Cardiac ventricle fibroblast (primary cell): Measurements from ENCODE around the gene KRTAP22-2. TPM values are rescaled to one million over a fixed set of nuclear protein-coding genes. Genes with fewer than 3 reads are reported as not detected.

ENCODE experiments used
- total RNA-seq: library from RNA; depleted of rRNA; stranded (reverse); fragments of >200 nt; gene quantifications from 2 replicates; pipeline ENCODE4 v1.2.3, GENCODE V29; 2015

The KRTAP22-2 gene
- total RNA-seq: not detected in 2 replicates

DNA sequence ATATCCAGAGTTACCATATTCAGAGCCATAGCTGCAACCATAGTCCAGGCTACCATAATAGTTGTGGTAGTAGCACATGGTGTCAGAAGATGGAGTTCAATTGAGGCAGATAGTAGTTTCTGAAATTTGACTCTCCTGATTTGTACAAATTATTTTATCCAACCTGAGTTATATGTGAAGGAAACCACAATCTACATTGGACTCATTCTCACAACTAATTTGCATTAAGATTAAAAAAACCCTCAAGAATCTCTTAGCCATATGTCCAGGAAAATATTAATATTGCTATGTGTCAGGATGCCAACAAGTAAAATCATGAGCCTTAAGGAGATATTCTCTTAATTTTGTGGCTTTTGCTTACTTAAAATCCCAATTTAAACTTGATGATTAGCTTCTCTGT, at the start of gene KRTAP22-2:
Gene KRTAP22-2 (minus strand): TSS at position 101 of the 400 bp plus-strand sequence.

GRCh38 chr21:30634906-30635305, 44.7 kb upstream of the KRTAP22-2 start, which contains the start of gene KRTAP20-2:
KRTAP20-2 (plus strand) TSS chr21:30635206; CDS start chr21:30635264, 58 bp downstream.

DNA sequence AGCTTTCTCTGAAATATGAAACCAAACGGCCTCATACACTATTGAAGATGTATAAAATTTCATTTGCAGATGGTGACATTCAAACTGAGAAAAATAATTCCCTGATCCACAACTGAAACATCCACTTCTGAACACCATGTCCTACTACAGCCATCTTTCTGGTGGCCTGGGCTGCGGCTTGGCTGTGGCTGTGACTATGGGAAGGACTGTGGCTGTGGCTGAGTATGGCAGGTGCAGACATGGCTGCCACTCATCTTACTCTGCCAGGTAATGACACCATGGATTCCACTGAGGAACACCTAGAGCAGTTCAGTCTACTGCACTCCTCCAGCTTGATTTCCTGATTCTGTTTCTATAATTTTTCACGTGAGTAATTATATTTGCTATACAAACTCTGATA, 30.3 kb upstream of the KRTAP22-2 start, which contains the start of gene KRTAP20-4:
Gene KRTAP20-4 (plus strand): TSS at position 106 of the 400 bp plus-strand sequence.

DNA sequence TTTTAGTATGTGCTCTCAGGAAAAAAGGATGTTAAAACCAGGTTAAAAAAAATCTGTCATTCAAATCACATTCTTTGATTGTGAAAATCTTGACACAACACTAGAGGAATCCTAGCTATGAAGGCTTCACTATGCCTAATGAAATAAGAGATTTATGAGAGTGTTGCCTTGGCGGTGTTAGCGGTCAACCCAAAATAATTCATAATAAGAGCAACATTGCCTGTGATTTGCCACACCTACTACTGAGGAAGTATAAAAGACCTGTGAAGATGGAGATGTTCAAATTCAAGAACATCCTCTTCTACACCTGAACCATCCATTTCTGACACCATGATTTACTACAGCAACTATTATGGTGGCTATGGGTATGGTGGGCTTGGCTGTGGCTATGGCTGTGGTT, 25.9 kb upstream of the KRTAP22-2 start, which contains the start of gene KRTAP20-1:
Gene KRTAP20-1 (plus strand): TSS at position 301 of the 400 bp plus-strand sequence. CDS start 30 bp downstream, at position 331.

DNA sequence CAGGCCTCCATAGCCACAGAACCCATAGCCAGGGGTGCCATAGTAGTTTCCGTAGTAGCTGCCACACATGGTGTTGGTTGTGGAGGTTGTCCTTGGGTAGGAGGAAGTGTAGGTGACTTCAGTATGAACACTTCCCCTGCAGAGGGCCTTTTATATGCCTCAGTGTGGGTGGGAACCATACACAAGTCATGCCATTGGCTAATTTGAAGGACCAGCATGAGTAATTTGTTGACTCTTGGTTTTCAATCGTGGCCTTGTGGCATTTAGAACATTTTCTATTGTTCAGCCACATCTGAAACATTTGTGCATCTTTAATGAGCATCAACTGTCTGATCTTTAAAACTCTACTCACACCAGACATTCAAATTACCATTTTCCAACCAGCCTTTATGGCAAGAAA, 23.6 kb upstream of the KRTAP22-2 start, which contains the start of gene KRTAP6-1:
Gene KRTAP6-1 (minus strand): TSS at position 95 of the 400 bp plus-strand sequence. CDS start 26 bp downstream, at position 69.

DNA sequence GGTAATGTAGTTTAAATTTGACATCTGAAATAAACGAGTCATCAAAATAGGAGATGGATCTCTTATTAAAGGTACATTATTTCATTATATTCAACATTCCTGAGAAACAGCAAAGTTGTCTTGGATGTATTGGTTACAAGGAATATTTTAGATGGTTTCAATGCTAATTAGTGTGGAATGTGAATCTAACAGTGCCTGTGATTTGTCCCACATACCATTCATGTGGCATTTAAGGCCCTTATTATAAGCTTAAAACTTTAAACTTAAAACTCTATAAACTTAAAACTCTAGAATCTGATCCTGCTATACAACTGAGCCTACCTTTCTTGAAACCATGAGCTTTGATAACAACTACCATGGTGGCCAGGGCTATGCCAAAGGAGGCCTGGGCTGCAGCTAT, 10.6 kb upstream of the KRTAP22-2 start, which contains the start of gene KRTAP22-1:
Gene KRTAP22-1 (plus strand): TSS at position 301 of the 400 bp plus-strand sequence.

DNA sequence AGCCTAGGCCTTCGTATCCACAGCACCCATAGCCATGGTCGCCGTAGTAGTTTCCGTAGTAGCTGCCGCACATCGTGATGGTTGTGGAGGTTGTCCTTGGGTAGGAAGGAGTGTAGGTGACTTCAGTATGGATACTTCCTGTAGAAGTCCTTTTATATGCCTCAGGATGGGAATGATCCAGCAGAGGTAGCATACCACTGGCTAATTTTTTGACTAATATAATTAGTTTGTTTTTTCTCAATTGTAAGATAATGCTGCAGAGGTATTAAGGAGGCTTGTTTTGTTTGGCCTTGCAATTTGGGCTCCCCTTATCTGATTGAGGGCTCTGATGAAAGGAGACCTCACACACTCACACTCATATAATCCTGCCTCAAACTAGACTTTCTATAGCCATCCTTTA, 8.6 kb upstream of the KRTAP22-2 start, which contains the start of gene KRTAP6-2:
Gene KRTAP6-2 (minus strand): TSS at position 101 of the 400 bp plus-strand sequence. CDS start 28 bp downstream, at position 73.

DNA sequence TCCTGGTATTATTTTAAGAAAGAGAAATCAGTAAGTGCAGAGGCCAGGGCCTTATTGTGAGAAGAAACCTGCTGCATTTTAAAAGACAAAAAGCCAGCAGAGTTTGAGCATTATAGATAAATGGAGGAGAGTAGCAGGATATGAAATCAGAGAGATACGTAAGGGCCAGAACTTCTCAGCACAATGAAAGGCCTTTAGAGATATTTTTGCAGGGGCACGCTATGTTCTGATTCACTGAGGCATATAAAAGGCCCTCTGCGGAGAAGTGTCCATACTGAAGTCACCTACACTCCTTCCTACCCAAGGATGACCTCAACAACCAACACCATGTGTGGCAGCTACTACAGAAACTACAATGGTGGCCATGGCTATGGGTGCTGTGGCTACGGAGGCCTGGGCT, 1.9 kb upstream of the KRTAP22-2 start, which contains the start of gene KRTAP6-3:
Gene KRTAP6-3 (plus strand): TSS at position 301 of the 400 bp plus-strand sequence. CDS start 6 bp downstream, at position 307.

DNA sequence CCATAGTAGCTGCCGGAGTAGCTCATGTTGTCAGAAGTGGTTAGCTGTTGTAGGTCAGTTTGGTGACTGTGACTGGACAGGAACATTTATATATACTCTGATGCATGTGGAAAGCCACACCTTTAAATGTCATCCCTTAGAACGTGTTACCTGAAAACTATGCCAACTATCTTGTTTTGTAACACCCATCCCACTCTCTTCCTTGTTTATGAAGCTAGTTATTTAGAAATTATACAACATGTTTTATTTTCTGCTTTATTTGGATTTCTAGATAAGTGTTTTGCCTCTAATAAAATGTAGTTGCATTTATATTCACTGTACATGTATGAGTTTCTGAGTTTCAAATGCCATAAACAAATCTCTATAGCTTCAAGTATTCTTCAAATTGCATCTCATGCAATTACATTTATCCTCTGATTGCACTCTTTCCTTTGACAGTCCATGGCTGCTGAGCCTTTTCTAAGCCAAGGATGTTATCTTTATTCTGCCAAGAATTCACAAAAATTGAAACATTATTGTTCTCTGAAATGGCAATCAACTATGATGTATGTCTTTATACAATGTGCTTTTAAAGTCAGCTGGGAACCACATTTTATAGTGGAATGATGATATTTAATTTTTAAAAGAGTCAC, 28.8 kb downstream of the KRTAP22-2 start, which contains the start of gene KRTAP19-7:
Gene KRTAP19-7 (minus strand): TSS at position 51 of the 632 bp plus-strand sequence. CDS start 25 bp downstream, at position 26.

DNA sequence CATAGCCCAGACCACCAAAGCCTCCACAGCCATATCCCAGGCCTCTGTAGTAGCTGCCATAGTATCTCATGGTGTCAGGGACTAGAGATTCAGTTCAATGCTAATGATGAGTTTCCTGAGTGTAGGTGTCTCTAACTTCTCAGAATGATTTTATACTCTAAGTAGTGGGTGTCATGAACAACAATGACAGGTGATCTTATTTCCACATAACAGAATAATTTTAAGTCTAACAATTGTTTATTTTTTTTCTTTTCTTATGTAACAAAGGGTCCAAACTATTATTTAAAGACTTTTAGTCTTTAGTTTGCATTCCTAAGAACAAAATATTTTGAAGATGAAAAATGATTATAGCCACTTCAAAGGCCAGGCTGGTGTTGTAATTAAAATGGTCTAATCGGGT, 48.4 kb downstream of the KRTAP22-2 start, which contains the start of gene KRTAP19-6:
Gene KRTAP19-6 (minus strand): TSS at position 101 of the 400 bp plus-strand sequence. CDS start 31 bp downstream, at position 70.

Other genes starting within 250 kb of the KRTAP22-2 start
- not detected in 2 replicates for gene KRTAP23-1, start 241.8 kb downstream of the KRTAP22-2 start, total RNA-seq
- gene KRTAP13-2, start 218.1 kb downstream of the KRTAP22-2 start, total RNA-seq: not detected in 2 replicates
- not detected in 2 replicates for gene KRTAP13-1, start 194.4 kb downstream of the KRTAP22-2 start, total RNA-seq
- gene KRTAP13-3, start 164.5 kb downstream of the KRTAP22-2 start, total RNA-seq: not detected in 2 replicates
- not detected in 2 replicates for gene KRTAP13-4, start 160.2 kb downstream of the KRTAP22-2 start, total RNA-seq
- not detected in 2 replicates for gene KRTAP15-1, start 150.1 kb downstream of the KRTAP22-2 start, total RNA-seq
- not detected in 2 replicates for gene KRTAP19-1, start 110.0 kb downstream of the KRTAP22-2 start, total RNA-seq
- not detected in 2 replicates for gene KRTAP19-2, start 103.0 kb downstream of the KRTAP22-2 start, total RNA-seq
- gene KRTAP19-3, start 98.4 kb downstream of the KRTAP22-2 start, total RNA-seq: not detected in 2 replicates
- gene KRTAP19-4, start 93.2 kb downstream of the KRTAP22-2 start, total RNA-seq: not detected in 2 replicates
- gene KRTAP19-5, start 88.3 kb downstream of the KRTAP22-2 start, total RNA-seq: not detected in 2 replicates
- not detected in 2 replicates for gene KRTAP19-6, start 48.5 kb downstream of the KRTAP22-2 start, total RNA-seq
- not detected in 2 replicates for gene KRTAP19-7, start 29.1 kb downstream of the KRTAP22-2 start, total RNA-seq
- gene KRTAP6-3, start 2.0 kb upstream of the KRTAP22-2 start, total RNA-seq: not detected in 2 replicates
- not detected in 2 replicates for gene KRTAP6-2, start 8.5 kb upstream of the KRTAP22-2 start, total RNA-seq
- not detected in 2 replicates for gene KRTAP22-1, start 10.7 kb upstream of the KRTAP22-2 start, total RNA-seq
- not detected in 2 replicates for gene KRTAP6-1, start 23.5 kb upstream of the KRTAP22-2 start, total RNA-seq
- gene KRTAP20-1, start 26.0 kb upstream of the KRTAP22-2 start, total RNA-seq: not detected in 2 replicates
- gene KRTAP20-4, start 30.2 kb upstream of the KRTAP22-2 start, total RNA-seq: not detected in 2 replicates
- not detected in 2 replicates for gene KRTAP20-2, start 44.8 kb upstream of the KRTAP22-2 start, total RNA-seq
- not detected in 2 replicates for gene KRTAP20-3, start 52.5 kb upstream of the KRTAP22-2 start, total RNA-seq
- not detected in 2 replicates for gene KRTAP21-3, start 128.4 kb upstream of the KRTAP22-2 start, total RNA-seq
- not detected in 2 replicates for gene KRTAP21-2, start 156.9 kb upstream of the KRTAP22-2 start, total RNA-seq
- not detected in 2 replicates for gene KRTAP21-1, start 165.0 kb upstream of the KRTAP22-2 start, total RNA-seq
- not detected in 2 replicates for gene KRTAP8-1, start 222.9 kb upstream of the KRTAP22-2 start, total RNA-seq
- gene KRTAP7-1, start 239.4 kb upstream of the KRTAP22-2 start, total RNA-seq: not detected in 2 replicates